Hematopoietic multipotent progenitor cell treated with erythropoietin and hydrocortisone succinate and interleukin-3 and kit ligand, for 4 days (in vitro differentiated cells): Measurements from ENCODE around the gene PTH1R.
A peak's percentile ranks its signal among the peaks of the same experiment; 100 is the strongest.

ENCODE experiments used
- DNase-seq: peaks from one replicate; pipeline ENCODE4 v3.0.0-alpha.2; 2015

The PTH1R gene

DNA sequence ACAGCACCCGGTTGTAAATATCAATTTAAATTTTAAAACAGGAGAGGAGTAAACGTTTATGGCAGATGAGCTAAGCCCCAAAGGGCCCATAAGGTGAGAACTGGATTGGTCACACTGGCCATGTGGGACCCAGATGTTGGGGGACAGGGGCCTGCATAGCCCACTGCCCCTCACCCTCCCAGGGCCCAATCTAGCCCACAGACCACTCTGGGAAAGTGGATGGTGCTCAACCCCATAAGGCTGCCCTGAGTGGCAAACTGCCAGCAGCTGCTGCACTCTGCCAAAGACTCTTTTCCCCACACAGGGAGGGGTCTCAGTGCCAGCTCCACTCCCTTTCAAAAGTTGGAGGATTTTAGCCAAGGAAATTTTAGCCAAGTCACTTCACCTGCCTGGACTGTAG lies 56.6 kb downstream of the PTH1R start:
- peak; percentile 41 for DNase-seq

DNA sequence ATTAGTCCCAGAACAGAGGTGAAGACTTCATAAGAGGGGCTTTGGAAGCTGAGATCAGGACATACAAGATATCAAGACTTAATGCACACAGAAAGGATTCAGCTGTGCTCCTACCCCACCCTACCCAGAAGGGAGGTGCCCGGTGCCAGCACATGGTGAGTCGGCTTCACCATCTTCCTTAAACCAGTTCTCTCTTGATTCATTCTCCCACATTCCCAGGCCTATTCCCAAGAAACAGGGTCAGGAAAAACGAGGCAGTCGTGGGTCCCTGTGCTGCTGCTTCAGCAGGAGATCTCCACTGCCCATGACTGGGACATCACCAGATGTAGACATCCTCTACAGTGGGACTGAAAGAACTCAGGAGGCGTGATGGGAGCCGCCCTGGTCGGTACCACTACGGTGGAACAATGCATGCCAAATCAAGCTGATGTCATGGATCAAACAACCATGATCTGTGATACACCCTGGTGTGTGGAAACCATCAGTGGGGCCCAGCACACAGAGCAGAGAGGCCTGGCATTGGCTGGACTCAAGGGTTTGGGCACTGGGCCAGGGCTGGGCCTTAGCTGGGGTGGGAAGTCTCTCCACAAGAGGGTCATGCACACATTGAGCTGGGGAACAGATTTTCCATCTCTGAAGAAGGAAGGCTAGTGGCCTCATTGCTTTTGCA lies 57.1 kb downstream of the PTH1R start:
- peak; percentile 59 for DNase-seq

DNA sequence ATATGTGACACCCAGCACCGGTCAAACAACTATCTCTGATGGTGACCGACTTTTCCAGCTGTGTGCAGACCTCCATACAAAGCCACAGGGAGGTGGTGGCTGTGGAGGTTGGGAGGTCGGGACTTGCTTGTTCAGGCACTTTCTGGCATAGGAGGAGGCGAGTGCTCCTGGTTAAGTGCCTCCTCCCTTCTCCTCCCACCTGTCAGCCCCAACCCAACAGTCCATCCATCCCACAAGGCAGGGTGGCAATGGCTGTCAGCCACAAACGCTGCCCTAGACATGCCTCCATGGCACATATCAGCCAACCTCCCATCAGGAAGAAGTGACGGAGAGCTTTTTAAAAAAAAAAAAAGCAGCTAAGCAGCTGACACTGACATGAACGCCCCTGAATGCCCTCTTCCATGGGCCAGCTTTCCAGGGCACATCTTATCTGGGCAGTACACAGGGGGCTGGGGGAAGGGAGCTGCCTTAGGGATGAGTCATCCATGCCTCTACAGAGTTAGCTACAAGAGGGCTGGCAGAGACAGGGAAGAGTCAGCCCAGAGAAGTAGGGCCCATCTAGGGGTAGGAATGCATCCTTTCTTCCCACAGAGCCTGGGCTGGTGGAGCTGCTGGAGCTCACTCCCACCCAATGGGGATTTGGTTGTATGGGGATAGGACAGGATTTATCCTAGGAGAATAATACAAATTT lies 57.8 kb downstream of the PTH1R start:
- peak; percentile 89 for DNase-seq

DNA sequence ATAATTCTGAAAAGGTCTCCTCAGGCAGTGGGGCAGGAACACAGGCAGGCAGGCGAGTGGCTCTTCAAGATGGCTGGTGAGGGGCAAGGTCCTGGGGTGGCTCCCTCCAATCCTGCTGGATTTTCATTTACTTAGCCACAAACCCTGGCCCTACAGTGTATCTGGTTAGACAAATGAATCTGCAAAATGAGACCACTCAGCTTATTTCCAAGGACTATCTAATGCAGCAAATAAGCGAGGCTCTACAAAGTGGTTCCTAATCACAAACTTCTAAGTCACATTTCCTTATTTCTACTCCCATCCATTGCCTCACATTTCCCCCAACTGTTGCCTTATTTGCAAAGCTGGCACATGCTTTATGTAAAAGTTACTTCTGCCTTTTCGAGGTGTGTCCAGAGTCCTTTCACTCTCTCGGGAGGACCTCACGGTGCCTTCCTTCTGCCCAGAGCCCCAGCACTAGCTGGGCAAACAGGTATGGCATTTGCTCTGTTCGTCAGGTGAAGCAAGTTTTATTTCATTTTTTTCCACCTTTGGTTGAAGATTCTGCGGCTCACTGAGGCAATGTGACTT lies 58.6 kb downstream of the PTH1R start:
- peak; percentile 62 for DNase-seq

DNA sequence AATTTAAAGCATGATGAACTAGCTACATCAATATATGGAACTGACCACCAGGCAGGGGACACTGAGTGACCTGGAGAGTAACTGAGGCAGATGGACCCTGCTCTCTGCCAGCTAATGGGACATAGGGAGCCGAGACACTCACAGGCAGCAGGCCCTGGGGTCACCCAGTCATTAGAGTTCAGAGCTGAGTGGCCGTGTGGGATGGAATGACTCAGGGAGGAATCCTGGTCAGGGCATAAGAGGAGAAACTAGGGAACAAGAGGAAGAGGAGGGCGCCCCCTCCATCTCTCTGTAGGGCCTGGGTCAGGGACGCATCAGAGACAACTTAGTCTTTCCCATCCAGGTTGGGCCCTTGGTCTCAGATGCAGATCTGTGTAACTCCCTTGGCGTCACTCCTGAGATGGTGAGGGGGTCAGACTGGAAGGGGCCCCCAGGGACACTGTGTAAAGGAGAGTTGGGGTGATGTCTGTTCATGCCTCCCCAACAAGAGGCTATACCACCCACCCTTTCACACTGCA lies 59.3 kb downstream of the PTH1R start:
- DNase-seq: no peak

DNA sequence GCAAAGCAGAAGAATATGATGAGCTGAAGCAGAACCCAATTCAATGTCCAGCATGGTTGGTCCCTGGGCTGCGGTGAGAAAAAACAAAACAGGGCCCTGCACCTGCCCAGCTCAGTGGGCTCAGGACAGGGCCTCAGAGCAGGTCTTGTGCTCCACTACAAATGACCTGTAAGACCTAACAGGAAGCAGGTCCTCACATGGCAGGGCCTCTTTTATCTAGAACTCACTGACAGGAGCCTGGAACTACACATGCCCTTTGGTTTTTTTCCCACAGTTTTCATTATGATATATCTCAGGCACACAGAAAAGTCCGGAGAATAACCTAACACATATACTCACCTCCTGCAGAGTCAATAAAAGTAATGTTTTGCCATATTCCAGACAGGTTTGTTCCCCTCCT lies 60.6 kb downstream of the PTH1R start:
- DNase-seq: no peak

DNA sequence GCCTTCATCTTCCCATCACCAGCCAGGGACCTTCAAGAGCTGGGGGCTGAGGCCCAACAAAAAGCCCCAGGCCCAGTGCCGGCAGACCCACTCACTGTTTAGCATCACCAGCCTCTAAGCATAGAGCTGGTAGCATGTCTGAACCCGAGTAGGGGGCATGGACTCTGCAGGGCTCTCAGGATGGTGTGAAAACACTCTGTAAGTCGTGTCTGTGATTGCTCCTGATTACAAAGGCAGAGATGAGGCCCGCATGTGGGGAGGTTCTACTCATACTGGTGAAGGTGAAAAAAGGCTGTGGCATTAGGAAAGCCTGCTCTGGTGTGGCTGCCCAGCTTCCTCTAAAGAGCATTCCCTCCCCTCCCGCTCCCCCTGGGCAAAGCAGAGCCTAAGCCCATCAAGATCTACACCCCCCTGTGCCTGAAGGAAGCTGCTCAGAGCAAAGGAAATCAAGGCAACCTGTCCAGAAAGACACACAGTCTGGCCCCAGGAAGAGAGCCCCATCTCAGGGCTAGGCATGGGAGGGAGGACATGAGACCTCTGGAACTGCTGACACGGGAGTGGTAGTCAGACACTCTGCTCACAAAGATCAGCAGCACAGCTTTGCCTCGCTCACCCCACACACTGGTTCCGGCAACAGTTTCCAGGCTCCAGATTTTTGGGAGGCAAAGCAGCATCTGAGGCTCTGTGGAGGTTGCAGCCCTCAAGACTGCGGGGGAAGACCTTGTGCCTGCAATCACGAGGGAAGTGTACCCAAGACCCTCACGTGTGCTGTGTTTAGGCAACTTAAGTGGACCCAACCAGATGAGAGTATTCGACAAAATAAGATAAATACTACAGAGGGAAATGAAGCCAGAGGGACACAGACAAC lies 62.3 kb downstream of the PTH1R start:
- no peak for DNase-seq

DNA sequence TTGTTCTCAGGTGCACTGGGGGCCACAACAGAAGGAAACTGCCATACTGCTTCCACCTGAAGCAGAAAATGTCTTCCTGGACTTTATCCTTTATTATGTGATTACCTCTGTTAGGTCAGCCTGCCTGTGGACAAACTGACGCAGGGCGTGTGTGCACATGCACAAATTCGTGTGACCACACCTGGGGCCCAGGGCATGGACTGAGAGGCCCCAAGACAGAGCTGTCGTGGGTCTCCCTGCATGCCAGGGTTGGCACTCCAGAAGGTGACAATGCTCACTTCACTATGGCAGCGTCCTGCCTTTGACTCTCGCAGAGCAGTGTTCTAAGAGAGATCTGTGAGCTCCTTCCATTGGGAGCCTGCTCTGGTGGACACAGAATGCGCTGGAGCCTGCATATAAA lies 64.6 kb downstream of the PTH1R start:
- no peak for DNase-seq

DNA sequence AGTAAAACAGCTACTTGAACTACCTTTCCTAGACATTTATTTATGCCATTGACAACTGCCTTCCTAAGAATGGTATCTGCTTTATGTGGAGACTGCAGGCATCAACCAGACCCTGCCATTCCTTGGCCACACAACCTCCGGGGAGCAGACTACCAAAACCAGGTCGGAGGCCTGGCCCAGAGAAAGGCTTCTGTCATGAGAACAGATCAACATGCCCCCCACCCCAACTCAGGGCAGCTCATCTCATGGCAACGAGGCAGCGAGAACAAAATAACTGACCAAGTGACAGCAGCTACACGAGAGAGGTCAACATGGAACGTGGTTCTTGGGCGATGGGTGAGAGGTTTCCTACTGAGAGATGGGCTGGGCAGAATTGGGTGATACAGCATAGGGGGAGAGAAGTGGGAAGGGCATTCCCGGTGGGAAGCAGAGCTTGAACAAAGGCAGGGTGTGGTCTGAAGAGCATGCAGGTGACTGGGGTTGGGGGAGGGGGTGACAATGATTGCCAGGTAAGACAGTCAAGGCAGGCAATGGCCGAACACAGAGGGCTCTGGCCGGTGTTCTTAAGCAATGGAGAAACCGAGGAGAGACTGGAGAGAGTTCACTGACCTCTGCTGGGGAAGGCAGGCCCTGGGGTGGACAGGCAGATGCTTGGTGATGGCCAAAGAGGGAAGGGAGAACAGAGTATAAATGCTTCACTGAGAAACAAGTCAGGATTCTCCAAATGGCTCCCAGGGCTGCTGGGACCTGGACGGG lies 65.1 kb downstream of the PTH1R start:
- DNase-seq: no peak

DNA sequence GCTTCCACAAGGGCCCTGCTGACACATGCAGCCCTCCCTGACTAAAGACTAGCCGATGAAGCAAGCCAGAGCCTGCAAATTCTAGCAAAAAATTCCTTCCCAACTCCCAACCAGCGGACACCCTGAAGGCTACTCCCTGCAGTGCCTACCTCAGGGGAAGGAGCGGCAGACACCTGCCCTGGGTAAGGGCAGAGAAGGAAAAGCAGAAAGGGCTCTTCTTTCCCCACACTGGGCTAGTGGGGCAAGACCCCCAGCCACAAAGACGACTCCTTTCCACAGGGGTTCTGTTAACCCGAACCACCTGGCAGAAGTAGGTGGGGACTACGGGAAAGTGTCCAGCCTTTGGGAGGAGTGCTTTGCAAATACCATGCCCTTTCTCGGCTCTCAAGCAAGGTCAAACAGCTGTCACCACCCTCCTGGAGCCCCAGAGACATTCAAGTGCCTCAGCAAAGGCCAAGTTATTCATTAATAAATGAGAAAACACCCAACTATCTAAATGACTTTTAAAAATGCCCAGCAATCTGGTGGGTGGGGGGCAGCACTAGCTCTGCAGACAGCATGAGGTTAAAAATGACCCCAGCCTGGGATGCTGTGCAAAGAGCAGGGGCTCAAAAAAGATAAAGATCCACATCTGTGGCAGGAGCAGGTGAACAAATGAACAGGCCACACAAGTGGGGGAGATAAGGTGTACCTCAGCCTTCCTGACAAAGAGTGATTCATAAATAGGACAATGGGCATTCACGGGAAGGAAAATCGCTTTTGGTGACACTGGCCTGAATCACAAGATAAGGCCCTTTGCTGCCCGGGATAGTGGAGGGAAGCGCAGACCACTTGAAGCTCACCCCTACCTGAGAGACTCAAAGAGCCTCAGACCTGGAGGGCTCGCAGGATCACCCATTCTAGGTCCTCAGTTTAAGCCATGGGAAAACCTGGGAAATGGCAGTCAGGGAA lies 66.0 kb downstream of the PTH1R start:
- DNase-seq: no peak

DNA sequence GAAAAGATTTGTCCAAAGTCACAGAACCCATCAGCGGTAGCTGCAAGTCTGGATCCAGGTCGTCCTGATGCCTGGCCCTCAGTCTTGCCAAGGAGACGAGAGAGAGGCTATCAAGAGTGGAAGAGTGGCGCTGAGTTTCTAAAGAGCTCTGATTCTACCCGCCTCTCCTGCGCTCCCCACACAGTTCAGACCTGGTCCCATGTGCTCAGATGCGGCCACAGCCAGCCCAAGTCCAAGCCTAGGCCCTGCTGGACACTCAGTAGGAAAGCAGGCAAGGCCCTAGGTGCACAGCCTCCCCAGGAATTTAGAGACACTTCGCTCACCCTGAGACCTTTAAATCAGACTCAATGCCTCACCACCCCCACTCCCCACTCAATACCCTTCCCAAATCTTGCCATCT lies 66.7 kb downstream of the PTH1R start:
- no peak for DNase-seq

DNA sequence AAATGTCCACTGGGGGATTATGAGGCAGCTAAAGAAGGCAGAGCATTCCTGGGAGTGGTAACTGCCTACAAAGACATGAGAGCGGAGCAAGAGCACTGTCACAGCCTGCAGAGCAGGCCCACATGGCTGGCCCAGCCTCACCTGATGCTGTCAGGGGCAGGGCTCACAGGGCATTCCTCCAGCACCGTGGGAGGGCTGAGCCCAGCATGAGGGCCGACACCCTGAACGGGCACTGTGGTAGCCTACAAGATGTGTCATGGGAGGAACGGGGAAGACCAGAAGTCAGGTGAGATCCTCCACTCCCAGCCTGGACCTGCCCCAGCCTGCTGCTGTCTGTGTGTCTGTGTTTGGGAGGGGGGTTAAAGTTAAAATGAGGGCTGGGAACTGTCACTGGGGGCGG lies 68.9 kb downstream of the PTH1R start:
- DNase-seq: no peak

DNA sequence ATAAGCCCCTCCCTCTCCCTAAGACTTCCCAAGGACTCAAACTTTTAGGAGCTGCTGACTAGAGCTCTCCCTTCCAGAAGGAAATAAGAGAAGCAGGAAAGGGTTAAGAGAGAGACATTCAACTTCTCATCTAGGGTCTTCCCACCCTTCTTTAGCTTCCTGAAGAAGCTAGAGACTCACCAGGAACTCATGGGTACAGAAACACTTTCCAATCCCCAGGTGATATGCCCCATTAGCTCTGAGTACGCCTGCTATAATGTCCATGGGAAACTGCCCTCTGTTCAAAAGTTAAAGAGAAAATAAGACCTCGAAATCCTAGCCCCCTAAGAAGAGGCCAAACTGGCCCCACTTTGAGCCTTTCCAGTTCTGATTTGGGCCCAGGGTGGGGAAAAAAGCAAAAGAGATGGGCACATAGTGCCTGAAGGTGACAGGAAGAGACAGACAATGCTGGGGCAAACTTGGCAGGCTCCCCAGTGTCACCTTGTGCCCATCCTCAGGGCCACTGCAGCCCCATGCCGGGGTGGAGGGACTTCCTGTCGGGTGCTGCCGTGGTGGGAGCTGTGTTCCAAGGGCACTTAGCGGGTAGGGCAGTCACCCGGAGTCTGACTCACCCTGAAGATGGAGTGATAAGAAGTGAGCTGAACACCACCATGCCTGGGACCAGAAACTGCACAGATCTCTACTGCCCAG lies 69.5 kb downstream of the PTH1R start:
- DNase-seq: peak; percentile 94

DNA sequence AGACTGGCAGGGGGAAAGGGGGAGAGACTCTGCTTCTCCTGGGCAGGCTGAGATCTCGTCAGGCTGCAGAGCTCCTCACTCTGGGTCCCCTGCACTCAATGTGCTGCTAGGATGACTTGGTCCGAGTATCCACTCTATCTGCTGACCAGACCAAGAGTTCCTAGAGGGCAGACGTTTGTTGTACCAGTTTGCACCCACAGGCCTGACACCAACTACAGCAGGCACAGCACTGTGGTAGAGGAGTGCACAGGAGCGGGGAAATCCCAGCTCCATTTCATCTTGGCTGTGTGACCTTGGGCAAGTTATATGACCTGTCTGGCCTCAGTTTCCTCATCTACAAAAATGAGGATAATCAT lies 70.0 kb downstream of the PTH1R start:
- DNase-seq: no peak

DNA sequence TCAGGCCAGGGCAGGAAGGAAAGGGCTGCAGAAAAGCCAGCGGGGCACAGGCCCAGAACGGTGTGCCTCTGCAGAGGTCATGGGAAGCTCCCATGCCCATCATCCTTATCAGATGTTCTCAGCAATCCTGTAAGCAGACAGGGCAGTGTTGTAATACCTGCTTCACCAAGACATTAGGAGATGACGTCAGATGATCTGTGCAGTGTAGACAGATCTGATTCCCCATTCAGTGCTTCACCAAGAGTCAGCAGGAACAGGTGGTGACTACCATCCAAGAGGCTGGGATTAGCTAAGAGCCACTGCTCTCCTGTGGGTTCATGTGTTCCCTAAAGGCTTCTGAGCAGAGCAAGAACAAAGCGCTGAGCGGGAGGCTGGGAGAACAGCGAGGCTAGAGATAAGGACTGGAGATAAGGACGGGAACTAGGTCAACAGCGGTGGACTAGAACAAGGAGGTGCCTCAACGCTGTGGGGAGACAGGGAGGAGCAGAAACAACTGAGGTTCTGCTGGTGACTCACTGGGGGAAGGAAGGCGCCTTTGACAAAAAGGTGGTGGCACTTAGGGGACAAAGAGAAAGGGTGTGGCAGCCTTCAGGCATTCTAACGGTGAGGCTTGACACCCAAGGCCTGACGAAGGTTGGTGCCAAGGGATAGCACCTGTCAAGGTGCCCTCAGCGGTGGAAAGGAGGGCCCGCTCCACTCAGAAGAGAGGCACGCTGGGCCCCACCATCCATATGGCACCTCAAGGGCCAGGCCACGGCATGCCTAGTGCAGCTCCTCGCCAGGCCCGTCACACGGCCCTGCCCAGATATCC lies 70.7 kb downstream of the PTH1R start:
- DNase-seq: peak; percentile 85

DNA sequence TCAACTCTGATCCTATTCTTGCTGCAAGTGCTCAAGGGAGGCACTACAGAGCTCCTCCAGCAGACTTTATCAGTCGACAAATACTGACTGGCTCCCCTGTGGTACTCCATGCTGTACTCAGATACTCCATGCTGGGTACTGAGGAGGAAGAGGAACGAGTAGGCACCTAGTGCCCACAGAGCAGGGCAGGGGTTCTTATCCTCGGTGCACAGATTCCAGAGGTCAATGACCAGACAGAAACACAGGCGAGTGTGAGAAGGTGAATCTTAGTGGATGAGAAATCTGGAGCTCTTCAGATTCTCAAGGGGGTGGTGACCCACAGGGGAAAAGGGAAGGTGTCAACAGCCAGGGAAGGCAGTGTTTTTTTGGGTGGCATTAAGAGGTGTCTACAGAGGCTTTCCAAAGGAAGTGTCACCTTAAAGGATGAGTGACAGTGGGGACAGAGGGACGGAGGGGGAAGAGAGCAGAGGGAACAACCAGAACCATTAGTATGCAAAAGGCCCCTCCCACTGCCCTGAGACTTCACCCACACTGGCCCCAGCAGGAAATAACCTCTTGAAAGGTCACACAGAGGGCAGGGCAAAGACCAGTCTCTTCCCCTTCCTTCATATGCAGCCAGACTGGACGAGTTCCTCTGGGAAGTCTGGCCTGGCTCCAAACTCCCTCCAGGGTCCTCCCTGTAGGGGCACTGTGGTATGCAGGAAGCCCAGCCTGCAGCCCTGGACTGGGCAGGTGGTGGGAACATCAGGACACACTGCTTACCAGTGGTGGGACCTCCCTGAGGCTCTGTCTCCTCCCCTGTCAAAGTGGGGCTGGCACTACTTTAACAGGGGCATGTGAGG lies 71.5 kb downstream of the PTH1R start:
- peak; percentile 41 for DNase-seq

DNA sequence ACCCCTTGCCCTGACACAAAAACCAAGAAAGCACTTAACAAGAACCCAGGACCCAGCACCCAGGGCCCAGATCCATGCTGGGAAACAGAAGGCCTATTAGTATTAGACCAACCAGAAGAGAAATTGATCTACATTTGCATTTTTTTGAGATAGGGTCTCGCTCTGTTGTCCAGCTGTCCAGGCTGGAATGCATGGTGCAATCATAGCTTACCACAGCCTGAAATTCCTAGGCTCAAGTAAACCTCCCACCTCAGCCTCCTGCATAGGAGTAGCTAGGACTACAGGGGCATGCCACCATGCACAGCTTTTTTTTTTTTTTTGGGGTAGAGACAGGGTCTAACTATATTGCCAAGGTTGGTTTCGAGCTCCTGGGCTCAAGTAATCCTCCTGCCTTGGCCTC lies 72.7 kb downstream of the PTH1R start:
- no peak for DNase-seq

DNA sequence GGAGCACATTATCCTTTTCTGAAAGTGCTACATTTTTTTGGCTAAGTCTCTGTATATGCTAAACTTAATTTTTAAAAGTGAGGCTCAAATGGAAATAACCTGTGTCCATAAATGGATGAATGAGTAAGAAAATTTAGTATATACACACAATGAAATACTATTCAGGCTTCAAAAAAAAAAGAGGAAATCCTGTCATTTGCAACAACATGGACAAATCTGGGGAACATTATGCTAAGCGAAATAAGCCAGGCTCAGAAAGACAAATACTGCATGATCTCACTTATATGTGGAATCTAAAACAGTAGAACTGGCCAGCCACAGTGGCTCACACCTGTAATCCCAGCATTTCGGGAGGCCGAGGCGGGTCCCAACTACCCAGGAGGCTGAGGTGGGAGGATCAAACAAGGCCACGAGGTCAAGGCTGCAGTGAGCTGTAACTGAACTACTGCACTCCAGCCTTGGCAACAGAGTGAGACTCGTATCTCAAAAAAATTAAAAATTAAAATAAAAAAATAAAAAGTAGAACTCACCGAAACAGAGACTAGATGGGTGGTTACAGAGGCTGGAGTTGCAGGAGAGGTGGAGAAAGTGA lies 73.2 kb downstream of the PTH1R start:
- no peak for DNase-seq

DNA sequence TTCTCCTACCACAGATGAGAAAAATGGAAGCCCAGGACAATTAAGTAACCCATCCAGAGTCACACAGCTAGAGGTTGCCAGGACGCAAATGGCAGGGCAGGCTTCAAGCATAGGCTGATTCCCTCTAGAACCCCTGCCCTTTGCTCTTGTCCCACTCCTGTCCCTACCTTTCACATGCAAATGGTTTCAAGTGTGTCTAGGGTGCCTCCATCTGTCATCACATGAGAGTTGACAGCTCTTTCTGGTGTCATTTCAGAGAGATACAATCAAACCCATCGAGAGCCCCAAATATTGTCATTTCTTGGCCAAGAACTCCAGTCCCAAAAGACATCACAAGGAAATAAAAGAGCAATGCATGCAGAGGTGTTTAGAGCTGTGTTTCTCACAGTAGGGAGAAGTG lies 75.3 kb downstream of the PTH1R start:
- no peak for DNase-seq
